ENCODE measurements around the gene FBP1.

GRCh38 chr9:94664801-94665200 lies 25.5 kb upstream of the FBP1 start:
- TF ChIP-seq CTCF (IDR thresholded peaks at IDR 0.05) (no peak), POLR2A (IDR thresholded peaks at IDR 0.05) (no peak)
